Gastroesophageal sphincter (tissue), 4 donors: ENCODE data around the gene TRIM68. TPM values are rescaled to one million over a fixed set of nuclear protein-coding genes. Genes with fewer than 3 reads are reported as not detected.

Experiments
- ATAC-seq: fragments of 150-250 bp; one replicate; pipeline ENCODE4 v1.9.1; 2016; ENCODE audit warnings: mild to moderate bottlenecking, moderate library complexity
- H3K27ac ChIP-seq, 4 donors: fragments of 200-600 bp; sonication (generic) in 3 of 4; 1 replicate in 3 of 4; 2 replicates in 1 of 4; pipeline ENCODE4 v1.5.1; 2016 to 2019
- H3K27me3 ChIP-seq: fragments of 200-600 bp; sonication (generic); one replicate; pipeline ENCODE4 v1.5.1; 2019
- H3K36me3 ChIP-seq, 2 donors: fragments of 200-600 bp; sonication (generic); one replicate each; pipeline ENCODE4 v1.5.1; 2019; ENCODE audit warnings: control low read depth in 1 of 2
- H3K4me1 ChIP-seq, 3 donors: fragments of 200-600 bp; sonication (generic); 1 replicate in 2 of 3; 2 replicates in 1 of 3; pipeline ENCODE4 v1.5.1; 2016 to 2019; ENCODE audit warnings: control low read depth in 2 of 3
- H3K4me3 ChIP-seq, 2 donors: fragments of 200-600 bp; sonication (generic); one replicate each; pipeline ENCODE4 v1.5.1; 2019; ENCODE audit warnings: mild to moderate bottlenecking in 1 of 2, moderate library complexity in 1 of 2
- H3K9me3 ChIP-seq, 3 donors: fragments of 200-600 bp; sonication (generic); one replicate each; pipeline ENCODE4 v1.5.1; 2017 to 2019; ENCODE audit warnings: control low read depth in 2 of 3
- EP300 ChIP-seq: sonication (generic); formaldehyde crosslinking; IDR thresholded peaks from one replicate; pipeline ENCODE4 v1.6.1; 2017; ENCODE audit warnings: antibody characterized with exemption, mild to moderate bottlenecking
- POLR2A ChIP-seq, 2 donors: fragments of 450-650 bp; IDR thresholded peaks; one replicate each; pipeline ENCODE4 v1.6.1; 2017; ENCODE audit warnings: antibody characterized with exemption in 2 of 2, mild to moderate bottlenecking in 2 of 2, moderate library complexity in 1 of 2
- POLR2AphosphoS5 ChIP-seq: sonication (generic); formaldehyde crosslinking; IDR thresholded peaks from one replicate; pipeline ENCODE4 v1.6.1; 2017; ENCODE audit warnings: antibody characterized with exemption
- WGBS, 2 donors: methylation state at CpG; one replicate each; pipeline ENCODE4 v1.1.5; 2018; ENCODE audit warnings: low coverage in 1 of 2; 5-methylcytosine and 5-hydroxymethylcytosine counted together
- total RNA-seq, 4 donors: library from RNA; depleted of rRNA; stranded (reverse); fragments of >200 nt; gene quantifications; one replicate each; pipeline ENCODE4 v1.1.0, GENCODE V29; 2016
- TF ChIP-seq, protein P1 (sequence below), 4 experiments: fragments of 200-600 bp in 2 of 4; fragments of 450-650 bp in 2 of 4; sonication (generic) in 1 of 4; IDR thresholded peaks; one replicate each; pipeline ENCODE4 v1.5.1; 2017 to 2019; ENCODE audit warnings: antibody characterized with exemption in 4 of 4, mild to moderate bottlenecking in 2 of 4, moderate library complexity in 2 of 4

The TRIM68 gene
- total RNA-seq, 4 donors from 2014 or later = 12.0 to 17.3 (median 14.0) TPM

DNA sequence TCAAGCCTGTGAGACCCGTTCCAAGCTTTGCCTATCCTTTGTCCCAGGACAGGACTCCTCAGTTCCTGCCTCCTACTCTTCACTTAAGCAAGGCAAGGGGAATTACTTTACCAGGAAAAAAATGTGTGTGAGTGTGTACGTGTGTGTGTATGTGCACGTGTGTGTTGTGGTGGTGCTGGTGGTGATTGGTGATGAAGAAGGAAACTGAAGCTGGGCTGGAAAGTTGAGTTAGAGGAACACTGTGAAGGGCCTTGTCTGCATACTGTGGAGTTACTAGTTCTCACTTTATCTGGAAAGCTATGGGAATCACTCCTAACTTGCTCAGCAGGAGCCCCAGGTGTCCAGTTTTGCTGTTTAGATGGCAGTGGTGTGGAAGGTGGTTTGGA is 29.6 kb upstream of the TRIM68 start:
- H3K4me3 ChIP-seq = no peak overlapping the region
- peak; percentile 8 for ATAC-seq
- H3K27me3 ChIP-seq = no peaks in the 10 kb centered on the region
- peaks cover 0 to 8% (median 0%) of the 10 kb centered on the region in 3 donors for H3K4me1 ChIP-seq
- TF ChIP-seq POLR2AphosphoS5 (no peak), EP300 (no peak), POLR2A (IDR thresholded peaks at IDR 0.05) (no peak)
- TF ChIP-seq, protein P1, sequence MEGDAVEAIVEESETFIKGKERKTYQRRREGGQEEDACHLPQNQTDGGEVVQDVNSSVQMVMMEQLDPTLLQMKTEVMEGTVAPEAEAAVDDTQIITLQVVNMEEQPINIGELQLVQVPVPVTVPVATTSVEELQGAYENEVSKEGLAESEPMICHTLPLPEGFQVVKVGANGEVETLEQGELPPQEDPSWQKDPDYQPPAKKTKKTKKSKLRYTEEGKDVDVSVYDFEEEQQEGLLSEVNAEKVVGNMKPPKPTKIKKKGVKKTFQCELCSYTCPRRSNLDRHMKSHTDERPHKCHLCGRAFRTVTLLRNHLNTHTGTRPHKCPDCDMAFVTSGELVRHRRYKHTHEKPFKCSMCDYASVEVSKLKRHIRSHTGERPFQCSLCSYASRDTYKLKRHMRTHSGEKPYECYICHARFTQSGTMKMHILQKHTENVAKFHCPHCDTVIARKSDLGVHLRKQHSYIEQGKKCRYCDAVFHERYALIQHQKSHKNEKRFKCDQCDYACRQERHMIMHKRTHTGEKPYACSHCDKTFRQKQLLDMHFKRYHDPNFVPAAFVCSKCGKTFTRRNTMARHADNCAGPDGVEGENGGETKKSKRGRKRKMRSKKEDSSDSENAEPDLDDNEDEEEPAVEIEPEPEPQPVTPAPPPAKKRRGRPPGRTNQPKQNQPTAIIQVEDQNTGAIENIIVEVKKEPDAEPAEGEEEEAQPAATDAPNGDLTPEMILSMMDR (IDR thresholded peaks at IDR 0.05) = no peak
- no peaks in the 10 kb centered on the region for H3K36me3 ChIP-seq
- no peak overlapping the region for H3K27ac ChIP-seq
- no peaks in the 10 kb centered on the region for H3K9me3 ChIP-seq
- 86 to 89% methylated on average over 3 of the region's 3 CpGs for WGBS, 2 donors

DNA sequence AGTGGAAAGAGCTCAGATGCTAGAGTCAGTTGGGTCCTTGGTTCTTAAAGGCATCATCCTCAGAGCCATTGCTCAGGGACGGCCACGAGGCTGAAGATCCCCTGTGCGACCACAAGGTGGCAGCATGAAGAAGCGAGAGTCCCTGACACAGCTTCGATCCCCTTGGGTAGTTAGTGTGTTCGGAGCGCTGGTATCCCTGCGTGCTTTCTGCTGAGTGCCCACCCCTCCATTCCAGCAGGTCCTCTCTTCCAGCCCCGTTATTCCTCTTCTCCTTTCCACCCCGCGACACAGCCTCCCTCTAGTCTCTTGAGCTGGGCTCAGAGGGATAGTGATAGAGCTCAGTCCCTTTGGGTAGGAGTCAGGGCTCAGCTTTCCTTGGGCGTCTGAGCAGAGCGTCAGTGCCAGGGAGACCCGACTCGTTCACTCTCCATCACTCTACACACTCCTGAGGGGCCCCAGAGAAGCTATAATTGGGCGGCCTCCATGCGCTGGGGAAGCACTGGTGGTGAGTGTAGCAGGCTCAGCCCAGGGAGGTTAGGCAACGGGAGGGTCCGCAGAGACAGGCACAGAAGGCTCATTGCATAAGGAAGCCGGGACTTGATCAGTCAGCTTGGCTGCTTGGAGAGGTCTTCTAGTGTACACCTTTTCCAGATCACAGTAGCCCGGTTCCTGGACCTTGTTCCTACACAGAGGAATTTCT is 29.1 kb upstream of the TRIM68 start, which contains the start of gene OR51D1:
TSS of gene OR51D1 (plus strand) at position 516 of the 700 bp plus-strand sequence. CDS start 2,314 bp downstream, outside the sequence.
- peak; percentile 86 for ATAC-seq
- no peaks in the 10 kb centered on the region for H3K9me3 ChIP-seq
- H3K27me3 ChIP-seq = no peaks in the 10 kb centered on the region
- peak within 1 kb of the TSS in 1 of 2 donors; percentile 18 for H3K4me3 ChIP-seq
- TF ChIP-seq, protein P1 (IDR thresholded peaks at IDR 0.05) = peak; percentile 81 to 89 (median 86)
- TF ChIP-seq POLR2A (IDR thresholded peaks at IDR 0.05) = no peak
- H3K4me1 ChIP-seq = peaks cover 0 to 8% (median 0%) of the 10 kb centered on the region in 3 donors
- no peak within 1 kb of the TSS for H3K27ac ChIP-seq
- H3K36me3 ChIP-seq = no peaks in the 10 kb centered on the region
- 23 to 60% methylated on average over 1 to 7 of the region's 21 CpGs for WGBS, 2 donors

DNA sequence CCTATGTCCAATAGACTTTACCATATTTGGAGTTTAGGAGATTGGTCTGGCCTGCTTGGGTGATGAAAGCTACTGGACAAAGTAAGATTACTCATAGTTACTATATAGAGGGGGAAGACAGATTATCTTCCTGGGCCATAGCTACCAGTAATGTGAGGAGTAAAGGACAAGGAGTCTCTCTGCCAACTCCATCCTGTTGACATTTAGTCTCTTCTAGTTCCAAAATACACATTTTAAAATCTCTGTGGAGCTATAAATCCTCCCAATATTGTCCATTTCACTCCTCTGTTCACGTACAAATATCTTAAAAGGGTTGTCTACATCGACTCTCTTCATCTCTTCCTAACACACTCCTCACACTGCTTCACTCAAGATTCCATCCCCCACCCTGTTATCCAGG is 28.1 kb upstream of the TRIM68 start:
- H3K36me3 ChIP-seq = no peaks in the 10 kb centered on the region
- 64 to 76% methylated on average over 1 to 2 of the region's 2 CpGs for WGBS, 2 donors
- no peak for ATAC-seq
- no peak overlapping the region for H3K27ac ChIP-seq
- H3K27me3 ChIP-seq = no peaks in the 10 kb centered on the region
- TF ChIP-seq POLR2A (IDR thresholded peaks at IDR 0.05) = no peak
- TF ChIP-seq EP300 = no peak
- TF ChIP-seq, protein P1 (IDR thresholded peaks at IDR 0.05) = no peak
- TF ChIP-seq POLR2AphosphoS5 = no peak
- no peak overlapping the region for H3K4me3 ChIP-seq
- peaks cover 0 to 8% (median 0%) of the 10 kb centered on the region in 3 donors for H3K4me1 ChIP-seq
- no peaks in the 10 kb centered on the region for H3K9me3 ChIP-seq

DNA sequence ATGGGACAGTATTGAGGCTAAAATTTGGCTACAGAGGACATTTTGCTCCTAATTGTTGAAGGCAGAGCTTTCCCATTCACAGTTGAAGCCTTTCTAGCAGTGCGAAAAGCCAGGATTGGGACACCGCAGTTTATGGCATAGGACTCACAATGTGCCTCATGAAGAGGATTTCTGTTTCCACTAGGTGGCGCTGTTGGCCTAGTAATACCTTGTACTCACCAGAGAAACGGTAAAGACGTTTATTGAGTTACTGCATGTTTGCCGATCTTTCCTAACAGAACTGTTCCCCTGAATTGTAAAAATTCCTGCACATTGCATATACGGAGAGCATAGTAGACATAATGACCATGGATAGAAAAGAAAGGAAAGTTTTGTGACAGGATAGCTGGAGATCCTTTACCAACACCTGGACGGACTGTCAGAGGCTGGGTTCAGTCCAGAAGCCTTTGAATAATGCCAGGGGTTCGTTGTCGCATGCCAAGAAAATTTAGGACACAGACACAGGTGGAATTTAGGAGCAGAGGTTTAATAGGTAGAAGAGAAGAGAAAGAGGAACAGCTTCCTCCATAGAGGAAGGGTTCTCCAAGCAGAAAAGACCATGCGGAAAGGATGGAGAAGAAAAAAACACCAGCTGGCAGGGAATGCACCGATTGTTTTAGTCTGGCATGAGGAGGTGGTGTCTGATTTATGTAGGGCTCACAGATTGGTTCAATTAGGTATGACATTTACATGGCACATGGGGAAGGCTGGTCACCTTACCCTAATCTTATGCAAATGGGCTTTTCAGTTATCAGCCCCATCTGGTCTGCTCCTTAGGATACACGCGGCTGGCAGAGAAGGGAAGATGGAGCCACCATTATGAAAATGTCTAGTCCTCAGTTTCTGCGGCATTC is 18.4 kb upstream of the TRIM68 start:
- no peak for ATAC-seq
- Histone ChIP-seq H3K4me3 (no peak overlapping the region), H3K27me3 (peaks cover 12% of the 10 kb centered on the region), H3K36me3 (no peaks in the 10 kb centered on the region), H3K9me3 (peaks cover 0 to 18% (median 0%) of the 10 kb centered on the region in 3 donors), H3K4me1 (no peaks in the 10 kb centered on the region), H3K27ac (no peak overlapping the region)
- WGBS, 2 donors = 35 to 60% methylated on average over 11 to 14 of the region's 15 CpGs
- TF ChIP-seq POLR2AphosphoS5 = no peak
- no peak for TF ChIP-seq POLR2A (IDR thresholded peaks at IDR 0.05)
- no peak for TF ChIP-seq EP300
- TF ChIP-seq, protein P1 (IDR thresholded peaks at IDR 0.05) = peak; percentile 34 to 66 (median 53)
